Transverse colon (tissue), 4 donors: Measurements from ENCODE around the gene SHROOM3. TPM values are rescaled to one million over a fixed set of nuclear protein-coding genes. Genes with fewer than 3 reads are reported as not detected.

Experiments
- DNase-seq: peaks from one replicate; pipeline ENCODE4 v3.0.0-alpha.2; 2019
- H3K27ac ChIP-seq, 4 donors: fragments of 200-600 bp; sonication (generic); 2 replicates each; pipeline ENCODE4 v1.5.1; 2016 to 2018; ENCODE audit warnings: inconsistent platforms in 4 of 4
- H3K27me3 ChIP-seq: fragments of 200-600 bp; sonication (generic); 2 replicates; pipeline ENCODE4 v1.5.1; 2017; ENCODE audit warnings: inconsistent platforms
- H3K36me3 ChIP-seq, 4 donors: fragments of 200-600 bp; sonication (generic); 2 replicates each; pipeline ENCODE4 v1.5.1; 2017 to 2019; ENCODE audit warnings: inconsistent platforms in 4 of 4
- H3K4me1 ChIP-seq, 4 donors: fragments of 200-600 bp; sonication (generic); 2 replicates each; pipeline ENCODE4 v1.5.1; 2017 to 2020; ENCODE audit warnings: inconsistent platforms in 4 of 4
- H3K4me3 ChIP-seq, 4 donors: fragments of 200-600 bp; sonication (generic); 1 replicate in 1 of 4; 2 replicates in 3 of 4; pipeline versions ENCODE4 v1.5.1 to v1.6.1; 2017 to 2019; ENCODE audit warnings: inconsistent platforms in 4 of 4
- H3K9me3 ChIP-seq, 2 donors: fragments of 200-600 bp; sonication (generic); 2 replicates each; pipeline ENCODE4 v1.5.1; 2017 to 2019; ENCODE audit warnings: inconsistent platforms in 2 of 2
- CTCF ChIP-seq, 5 experiments: fragments of 200-600 bp in 3 of 5; fragments of 450-650 bp in 2 of 5; sonication (generic) in 3 of 5; IDR thresholded peaks; 1 replicate in 2 of 5; 2 replicates in 3 of 5; pipeline ENCODE4 v1.5.1; 2016 to 2017; ENCODE audit warnings: antibody characterized with exemption in 5 of 5, inconsistent platforms in 3 of 5, mild to moderate bottlenecking in 2 of 5, moderate library complexity in 1 of 5
- EP300 ChIP-seq: sonication (generic); formaldehyde crosslinking; IDR thresholded peaks from one replicate; pipeline ENCODE4 v1.6.1; 2017; ENCODE audit warnings: antibody characterized with exemption, low read depth
- POLR2A ChIP-seq: fragments of 450-650 bp; IDR thresholded peaks from one replicate; pipeline ENCODE4 v1.6.1; 2016; ENCODE audit warnings: antibody characterized with exemption, mild to moderate bottlenecking, moderate library complexity
- POLR2AphosphoS5 ChIP-seq, 3 donors: sonication (generic); formaldehyde crosslinking; IDR thresholded peaks; one replicate each; pipeline ENCODE4 v1.6.1; 2016; ENCODE audit warnings: antibody characterized with exemption in 3 of 3
- WGBS, 2 donors: methylation state at CpG; one replicate each; pipeline ENCODE4 v1.1.5; 2018; ENCODE audit warnings: low coverage in 1 of 2; 5-methylcytosine and 5-hydroxymethylcytosine counted together
- in situ Hi-C, 4 donors: fragments of 200-750 bp; cut with MboI; loops; one replicate each; pipeline versions ENCODE4 v1.15.0 to v1.15.1; 2017; ENCODE audit warnings: low sequenced_read_pairs in 3 of 4, low pct_ligation_motif_present in 1 of 4, low pct_unique_long_range_greater_than_20kb in 1 of 4
- intact Hi-C: fragments of 100-400 bp; cut with DNase I; formaldehyde crosslinking; loops from one replicate; pipeline ENCODE4 v1.15.1; 2023; ENCODE audit warnings: low total_unique reads
- total RNA-seq, 4 donors: library from RNA; depleted of rRNA; stranded (reverse); fragments of >200 nt; gene quantifications; one replicate each; pipeline ENCODE4 v1.1.0, GENCODE V29; 2016

The SHROOM3 gene
- total RNA-seq, 4 donors from 2014 or later: 182 to 456 (median 437) TPM

GRCh38 chr4:76738086-76738931 lies 303.3 kb downstream of the SHROOM3 start:
- H3K4me3 ChIP-seq: no peak overlapping the region
- H3K4me1 ChIP-seq: peaks cover 5 to 21% (median 10%) of the 10 kb centered on the region in 4 donors
- in situ Hi-C loops: no loop called here
- H3K27ac ChIP-seq: peak overlapping the region; percentile 76 to 85 (median 81)
- DNase-seq: no peak
- no peaks in the 10 kb centered on the region for H3K9me3 ChIP-seq
- 38 to 53% methylated on average over 2 to 5 of the region's 5 CpGs for WGBS, 2 donors
- peaks cover 0 to 6% (median 0%) of the 10 kb centered on the region in 4 donors for H3K36me3 ChIP-seq
- no peaks in the 10 kb centered on the region for H3K27me3 ChIP-seq
- intact Hi-C loops: no loop called here
- TF ChIP-seq POLR2AphosphoS5 (IDR thresholded peaks at IDR 0.05) (peak; percentile 29 to 74 (median 68)), CTCF (IDR thresholded peaks at IDR 0.05) (no peak), POLR2A (no peak), EP300 (peak; percentile 45)

- H3K9me3 ChIP-seq: no peaks in the 10 kb centered on the region
- TF ChIP-seq POLR2A: no peak
- no peak for TF ChIP-seq POLR2AphosphoS5 (IDR thresholded peaks at IDR 0.05)
- no peak for TF ChIP-seq CTCF (IDR thresholded peaks at IDR 0.05)
- no peak for TF ChIP-seq EP300
- H3K36me3 ChIP-seq: peaks cover 0 to 6% (median 0%) of the 10 kb centered on the region in 4 donors
- intact Hi-C loops: no loop called here
- H3K4me3 ChIP-seq: no peak overlapping the region
- peaks cover 5 to 21% (median 11%) of the 10 kb centered on the region in 4 donors for H3K4me1 ChIP-seq
- in situ Hi-C loops: loop anchor here in 1 of 4 donors (10.0 kb wide), 1 partner anchor 225 kb away; no protein-coding TSS in a partner anchor
- no peak for DNase-seq
- no peaks in the 10 kb centered on the region for H3K27me3 ChIP-seq
- peak overlapping the region; percentile 76 to 85 (median 81) for H3K27ac ChIP-seq
- 95% methylated on average over 21 of the region's 24 CpGs; no CpG with 5 or more reads in 1 of the 2 donors for WGBS, 2 donors
Measured at GRCh38 chr4:76740192-76740591, 305.2 kb downstream of the SHROOM3 start.

- Histone ChIP-seq H3K36me3 (peaks cover 0 to 6% (median 0%) of the 10 kb centered on the region in 4 donors), H3K4me1 (peaks cover 5 to 21% (median 11%) of the 10 kb centered on the region in 4 donors), H3K4me3 (no peak overlapping the region), H3K27me3 (no peaks in the 10 kb centered on the region), H3K27ac (peak overlapping the region; percentile 76 to 85 (median 81)), H3K9me3 (no peaks in the 10 kb centered on the region)
- in situ Hi-C loops (loop anchor here in 1 of 4 donors (10.0 kb wide), 1 partner anchor 226 kb away; no protein-coding TSS in a partner anchor), intact Hi-C loops (no loop called here)
- 97 to 100% methylated on average over 3 to 56 of the region's 85 CpGs for WGBS, 2 donors
- no peak for DNase-seq
- TF ChIP-seq CTCF (IDR thresholded peaks at IDR 0.05) (no peak), POLR2A (no peak), EP300 (no peak), POLR2AphosphoS5 (IDR thresholded peaks at IDR 0.05) (no peak)
Measured at GRCh38 chr4:76740866-76741662, 306.0 kb downstream of the SHROOM3 start.

GRCh38 chr4:76741663-76742020 lies 306.6 kb downstream of the SHROOM3 start:
- H3K4me3 ChIP-seq: no peak overlapping the region

More at GRCh38 chr4:76741663-76742020, 306.6 kb downstream of the SHROOM3 start:
- peaks cover 5 to 21% (median 11%) of the 10 kb centered on the region in 4 donors for H3K4me1 ChIP-seq
- WGBS, 2 donors: 94% methylated on average over 12 of the region's 26 CpGs; no CpG with 5 or more reads in 1 of the 2 donors
- intact Hi-C loops: no loop called here
- H3K27me3 ChIP-seq: no peaks in the 10 kb centered on the region
- in situ Hi-C loops: loop anchor here in 1 of 4 donors (10.0 kb wide), 1 partner anchor 227 kb away; no protein-coding TSS in a partner anchor
- H3K36me3 ChIP-seq: peaks cover 0 to 6% (median 0%) of the 10 kb centered on the region in 4 donors
- DNase-seq: no peak
- TF ChIP-seq EP300 (no peak), POLR2AphosphoS5 (IDR thresholded peaks at IDR 0.05) (no peak), CTCF (IDR thresholded peaks at IDR 0.05) (no peak), POLR2A (no peak)
- peak overlapping the region in 3 of 4 donors; percentile 12 to 37 (median 25) for H3K27ac ChIP-seq
- H3K9me3 ChIP-seq: no peaks in the 10 kb centered on the region
